Smooth muscle cell of the umbilical artery (primary cell): Measurements from ENCODE around the gene C1QTNF9B. TPM values are rescaled to one million over a fixed set of nuclear protein-coding genes. Genes with fewer than 3 reads are reported as not detected.

Experiments
- total RNA-seq: library from RNA; depleted of rRNA; stranded (reverse); fragments of >200 nt; gene quantifications from 2 replicates; pipeline ENCODE4 v1.2.3, GENCODE V29; 2014

The C1QTNF9B gene
- total RNA-seq = not detected in 2 replicates

GRCh38 chr13:23897452-23897919 lies at the start of gene C1QTNF9B:
Gene C1QTNF9B (minus strand): TSS chr13:23897502.

GRCh38 chr13:23888658-23889614 lies 8.4 kb downstream of the C1QTNF9B start, which contains the start of gene MIPEP:
Gene MIPEP (minus strand): TSS chr13:23889400. CDS start chr13:23889320, 80 bp downstream.

Other genes starting within 250 kb of the C1QTNF9B start
- 12.0 and 14.6 TPM in 2 replicates for gene MIPEP, start 8.1 kb downstream of the C1QTNF9B start, total RNA-seq